Transverse colon (tissue), 4 donors: ENCODE data around the gene TRIM25. TPM values are rescaled to one million over a fixed set of nuclear protein-coding genes. Genes with fewer than 3 reads are reported as not detected.

Source experiments
- DNase-seq: peaks from one replicate; pipeline ENCODE4 v3.0.0-alpha.2; 2019
- H3K27ac ChIP-seq, 4 donors: fragments of 200-600 bp; sonication (generic); 2 replicates each; pipeline ENCODE4 v1.5.1; 2016 to 2018; ENCODE audit warnings: inconsistent platforms in 4 of 4
- H3K27me3 ChIP-seq: fragments of 200-600 bp; sonication (generic); 2 replicates; pipeline ENCODE4 v1.5.1; 2017; ENCODE audit warnings: inconsistent platforms
- H3K36me3 ChIP-seq, 4 donors: fragments of 200-600 bp; sonication (generic); 2 replicates each; pipeline ENCODE4 v1.5.1; 2017 to 2019; ENCODE audit warnings: inconsistent platforms in 4 of 4
- H3K4me1 ChIP-seq, 4 donors: fragments of 200-600 bp; sonication (generic); 2 replicates each; pipeline ENCODE4 v1.5.1; 2017 to 2020; ENCODE audit warnings: inconsistent platforms in 4 of 4
- H3K4me3 ChIP-seq, 4 donors: fragments of 200-600 bp; sonication (generic); 1 replicate in 1 of 4; 2 replicates in 3 of 4; pipeline versions ENCODE4 v1.5.1 to v1.6.1; 2017 to 2019; ENCODE audit warnings: inconsistent platforms in 4 of 4
- H3K9me3 ChIP-seq, 2 donors: fragments of 200-600 bp; sonication (generic); 2 replicates each; pipeline ENCODE4 v1.5.1; 2017 to 2019; ENCODE audit warnings: inconsistent platforms in 2 of 2
- EP300 ChIP-seq: sonication (generic); formaldehyde crosslinking; IDR thresholded peaks from one replicate; pipeline ENCODE4 v1.6.1; 2017; ENCODE audit warnings: antibody characterized with exemption, low read depth
- POLR2A ChIP-seq: fragments of 450-650 bp; IDR thresholded peaks from one replicate; pipeline ENCODE4 v1.6.1; 2016; ENCODE audit warnings: antibody characterized with exemption, mild to moderate bottlenecking, moderate library complexity
- POLR2AphosphoS5 ChIP-seq, 3 donors: sonication (generic); formaldehyde crosslinking; IDR thresholded peaks; one replicate each; pipeline ENCODE4 v1.6.1; 2016; ENCODE audit warnings: antibody characterized with exemption in 3 of 3
- WGBS, 2 donors: methylation state at CpG; one replicate each; pipeline ENCODE4 v1.1.5; 2018; ENCODE audit warnings: low coverage in 1 of 2; 5-methylcytosine and 5-hydroxymethylcytosine counted together
- in situ Hi-C, 4 donors: fragments of 200-750 bp; cut with MboI; loops; one replicate each; pipeline versions ENCODE4 v1.15.0 to v1.15.1; 2017; ENCODE audit warnings: low sequenced_read_pairs in 3 of 4, low pct_ligation_motif_present in 1 of 4, low pct_unique_long_range_greater_than_20kb in 1 of 4
- intact Hi-C: fragments of 100-400 bp; cut with DNase I; formaldehyde crosslinking; loops from one replicate; pipeline ENCODE4 v1.15.1; 2023; ENCODE audit warnings: low total_unique reads
- total RNA-seq, 4 donors: library from RNA; depleted of rRNA; stranded (reverse); fragments of >200 nt; gene quantifications; one replicate each; pipeline ENCODE4 v1.1.0, GENCODE V29; 2016
- TF ChIP-seq, protein P1 (sequence below), 5 experiments: fragments of 200-600 bp in 3 of 5; fragments of 450-650 bp in 2 of 5; sonication (generic) in 3 of 5; IDR thresholded peaks; 1 replicate in 2 of 5; 2 replicates in 3 of 5; pipeline ENCODE4 v1.5.1; 2016 to 2017; ENCODE audit warnings: antibody characterized with exemption in 5 of 5, inconsistent platforms in 3 of 5, mild to moderate bottlenecking in 2 of 5, moderate library complexity in 1 of 5

TRIM25 gene
- total RNA-seq, 4 donors from 2014 or later = 67.5 to 251 (median 97.7) TPM

DNA sequence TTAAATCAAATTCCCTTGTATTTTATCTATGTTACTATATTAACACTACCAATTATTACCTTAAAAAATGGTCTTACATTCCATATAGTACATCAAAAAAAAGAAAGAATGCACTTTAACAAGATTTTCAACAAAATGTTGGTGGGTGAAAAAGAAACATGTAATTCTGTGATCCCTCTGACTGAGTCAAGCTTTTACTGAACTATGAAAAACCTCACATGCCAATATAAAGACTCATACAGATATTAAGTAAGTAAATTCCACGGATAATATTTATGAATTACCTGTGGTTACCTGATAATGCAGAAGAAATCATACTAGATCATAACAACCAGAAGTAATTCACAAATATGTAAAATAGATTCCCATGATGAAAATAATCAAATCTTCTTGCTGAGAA is 34.6 kb upstream of the TRIM25 start:
- DNase-seq = no peak
- no peaks in the 10 kb centered on the region for H3K9me3 ChIP-seq
- no peak for TF ChIP-seq POLR2AphosphoS5 (IDR thresholded peaks at IDR 0.05)
- TF ChIP-seq EP300 = no peak
- TF ChIP-seq POLR2A = no peak
- TF ChIP-seq, protein P1, sequence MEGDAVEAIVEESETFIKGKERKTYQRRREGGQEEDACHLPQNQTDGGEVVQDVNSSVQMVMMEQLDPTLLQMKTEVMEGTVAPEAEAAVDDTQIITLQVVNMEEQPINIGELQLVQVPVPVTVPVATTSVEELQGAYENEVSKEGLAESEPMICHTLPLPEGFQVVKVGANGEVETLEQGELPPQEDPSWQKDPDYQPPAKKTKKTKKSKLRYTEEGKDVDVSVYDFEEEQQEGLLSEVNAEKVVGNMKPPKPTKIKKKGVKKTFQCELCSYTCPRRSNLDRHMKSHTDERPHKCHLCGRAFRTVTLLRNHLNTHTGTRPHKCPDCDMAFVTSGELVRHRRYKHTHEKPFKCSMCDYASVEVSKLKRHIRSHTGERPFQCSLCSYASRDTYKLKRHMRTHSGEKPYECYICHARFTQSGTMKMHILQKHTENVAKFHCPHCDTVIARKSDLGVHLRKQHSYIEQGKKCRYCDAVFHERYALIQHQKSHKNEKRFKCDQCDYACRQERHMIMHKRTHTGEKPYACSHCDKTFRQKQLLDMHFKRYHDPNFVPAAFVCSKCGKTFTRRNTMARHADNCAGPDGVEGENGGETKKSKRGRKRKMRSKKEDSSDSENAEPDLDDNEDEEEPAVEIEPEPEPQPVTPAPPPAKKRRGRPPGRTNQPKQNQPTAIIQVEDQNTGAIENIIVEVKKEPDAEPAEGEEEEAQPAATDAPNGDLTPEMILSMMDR (IDR thresholded peaks at IDR 0.05) = no peak
- no peaks in the 10 kb centered on the region for H3K27me3 ChIP-seq
- no peak overlapping the region for H3K27ac ChIP-seq
- in situ Hi-C loops = loop anchor here in 1 of 4 donors (25.0 kb wide), 1 partner anchor 136 kb away; no protein-coding TSS in a partner anchor
- H3K4me1 ChIP-seq = no peaks in the 10 kb centered on the region
- WGBS, 2 donors = 93 to 100% methylated on average over 1 of the region's 1 CpG
- intact Hi-C loops = no loop called here
- H3K4me3 ChIP-seq = no peak overlapping the region
- peaks cover 0 to 46% (median 19%) of the 10 kb centered on the region in 4 donors for H3K36me3 ChIP-seq

DNA sequence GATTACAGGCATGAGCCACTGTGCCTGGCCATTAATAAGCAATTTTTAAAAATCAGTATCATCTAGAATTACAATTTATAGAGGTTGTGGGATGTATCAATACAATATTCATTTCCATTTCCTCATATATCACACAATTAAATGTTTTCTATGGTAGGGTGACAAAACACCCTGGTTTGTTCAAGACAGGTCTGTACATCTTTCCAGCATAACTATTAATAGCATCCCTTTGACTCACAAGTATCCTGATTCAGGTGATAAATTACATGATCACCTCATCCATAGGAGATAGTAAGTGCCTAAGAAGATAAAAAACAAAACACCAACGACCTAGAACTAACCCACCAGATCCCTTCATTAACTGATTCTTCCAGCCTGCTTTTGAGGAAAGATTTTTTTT is 33.9 kb upstream of the TRIM25 start:
- in situ Hi-C loops (loop anchor here in 1 of 4 donors (25.0 kb wide), 1 partner anchor 135 kb away; no protein-coding TSS in a partner anchor), intact Hi-C loops (no loop called here)
- no peak overlapping the region for H3K4me3 ChIP-seq
- no peak overlapping the region for H3K27ac ChIP-seq
- no peaks in the 10 kb centered on the region for H3K4me1 ChIP-seq
- TF ChIP-seq EP300 (no peak), POLR2A (no peak), POLR2AphosphoS5 (IDR thresholded peaks at IDR 0.05) (no peak)
- TF ChIP-seq, protein P1 (IDR thresholded peaks at IDR 0.05) = no peak
- no peaks in the 10 kb centered on the region for H3K9me3 ChIP-seq
- H3K27me3 ChIP-seq = no peaks in the 10 kb centered on the region
- H3K36me3 ChIP-seq = peaks cover 0 to 46% (median 19%) of the 10 kb centered on the region in 4 donors
- 60 to 67% methylated on average over 1 of the region's 1 CpG for WGBS, 2 donors
- DNase-seq = no peak

DNA sequence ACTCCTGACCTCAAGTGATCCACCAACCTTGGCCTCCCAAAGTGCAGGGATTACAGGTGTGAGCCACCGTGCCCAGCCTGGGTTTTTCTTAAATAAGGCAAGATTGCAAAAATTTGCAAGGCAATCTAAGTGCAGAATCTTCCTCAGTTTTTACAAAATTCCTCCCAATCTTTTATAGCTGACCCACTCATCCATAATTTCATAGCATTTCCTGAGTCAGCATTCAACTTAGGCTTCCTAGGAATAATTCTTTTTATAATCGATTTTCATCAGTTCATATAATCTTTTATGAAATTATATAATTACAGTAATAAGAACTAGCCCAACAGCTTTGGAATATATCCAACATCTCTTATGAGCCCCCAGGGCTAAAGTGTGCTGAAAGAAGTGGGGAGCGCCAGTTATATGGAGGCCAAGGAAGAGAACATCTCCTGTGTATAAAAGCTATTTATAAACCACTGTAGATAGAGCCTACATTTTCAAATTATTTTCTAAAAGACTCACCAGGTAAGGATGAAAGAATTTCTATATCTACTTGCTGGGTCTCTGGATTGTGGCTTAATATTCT is 32.2 kb upstream of the TRIM25 start:
- in situ Hi-C loops (loop anchor here in 1 of 4 donors (25.0 kb wide), 1 partner anchor 134 kb away; no protein-coding TSS in a partner anchor), intact Hi-C loops (loop anchor here (2.0 kb wide), 1 partner anchor 29 kb away; no protein-coding TSS in a partner anchor)
- no peak overlapping the region for H3K4me3 ChIP-seq
- DNase-seq = no peak
- peaks cover 0 to 57% (median 25%) of the 10 kb centered on the region in 4 donors for H3K36me3 ChIP-seq
- H3K27me3 ChIP-seq = no peaks in the 10 kb centered on the region
- WGBS, 2 donors = 77 to 97% methylated on average over 2 to 3 of the region's 3 CpGs
- TF ChIP-seq POLR2A (no peak), EP300 (no peak), POLR2AphosphoS5 (IDR thresholded peaks at IDR 0.05) (no peak)
- TF ChIP-seq, protein P1 (IDR thresholded peaks at IDR 0.05) = no peak
- no peaks in the 10 kb centered on the region for H3K9me3 ChIP-seq
- no peak overlapping the region for H3K27ac ChIP-seq
- H3K4me1 ChIP-seq = no peaks in the 10 kb centered on the region

DNA sequence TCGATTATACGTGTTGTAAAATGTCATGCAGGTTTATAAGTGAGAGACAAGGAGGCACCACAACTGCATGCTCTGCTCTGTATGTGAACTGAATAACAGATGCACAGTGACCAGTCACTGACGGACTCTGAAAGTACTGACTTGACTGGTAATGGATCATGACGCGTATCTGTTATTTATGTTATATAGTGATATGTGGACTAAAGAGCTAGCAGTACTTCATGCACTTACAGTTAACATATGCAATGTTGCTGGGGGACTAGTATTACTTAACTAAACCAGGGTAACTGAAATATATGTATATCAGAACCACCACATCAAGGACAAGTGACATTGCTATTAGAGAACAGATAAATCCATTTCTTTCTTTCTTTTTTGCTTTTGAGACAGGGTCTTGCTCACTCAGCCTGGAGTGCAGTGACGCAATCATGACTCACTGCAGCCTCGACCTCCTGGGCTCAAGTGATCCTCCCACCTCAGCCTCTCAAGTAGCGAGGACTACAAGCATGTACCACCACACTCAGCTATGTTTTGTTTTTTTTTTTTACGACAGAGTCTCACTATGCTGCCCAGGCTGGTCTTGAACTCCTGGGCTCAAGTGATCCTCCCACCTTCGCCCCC is 29.8 kb upstream of the TRIM25 start:
- Histone ChIP-seq H3K27ac (no peak overlapping the region), H3K4me3 (no peak overlapping the region), H3K27me3 (no peaks in the 10 kb centered on the region), H3K4me1 (no peaks in the 10 kb centered on the region), H3K36me3 (peaks cover 0 to 52% (median 23%) of the 10 kb centered on the region in 4 donors), H3K9me3 (no peaks in the 10 kb centered on the region)
- DNase-seq = no peak
- intact Hi-C loops (loop anchor here (2.0 to 5.0 kb wide), 3 partner anchors 31 to 126 kb away; no protein-coding TSS in a partner anchor), in situ Hi-C loops (loop anchor here in 3 of 4 donors (5.0 to 25.0 kb wide), 2 partner anchors 126 to 131 kb away; no protein-coding TSS in a partner anchor)
- WGBS, 2 donors = 81 to 91% methylated on average over 7 to 10 of the region's 10 CpGs
- no peak for TF ChIP-seq POLR2AphosphoS5 (IDR thresholded peaks at IDR 0.05)
- TF ChIP-seq, protein P1 (IDR thresholded peaks at IDR 0.05) = no peak
- no peak for TF ChIP-seq POLR2A
- no peak for TF ChIP-seq EP300
